ENCODE data around the gene ADAMTS19. TPM values are rescaled to one million over a fixed set of nuclear protein-coding genes. Genes with fewer than 3 reads are reported as not detected.

Gene ADAMTS19
- total RNA-seq, 1 donor from 2014 or later: 0.95 TPM

GRCh38 chr5:129460936-129461710, 1.0 kb downstream of the ADAMTS19 start:
- ATAC-seq: peak; percentile 57
- intact Hi-C loops (cut with DNase I): no loop called here
- no peak for DNase-seq (ENCODE audit: missing footprints)

- DNase-seq (ENCODE audit: missing footprints) (no peak), ATAC-seq (no peak)
- intact Hi-C loops (cut with DNase I): no loop called here
Observed at GRCh38 chr5:129461711-129462332, 1.7 kb downstream of the ADAMTS19 start.

GRCh38 chr5:129465776-129466344, 5.8 kb downstream of the ADAMTS19 start:
- DNase-seq (ENCODE audit: missing footprints): no peak
- intact Hi-C loops (cut with DNase I): no loop called here
- ATAC-seq: peak; percentile 37

- DNase-seq (ENCODE audit: missing footprints) (no peak), ATAC-seq (no peak)
- intact Hi-C loops (cut with DNase I): no loop called here
Observed at GRCh38 chr5:129474544-129474943, 14.4 kb downstream of the ADAMTS19 start.

- no peak for DNase-seq (ENCODE audit: missing footprints)
- no peak for ATAC-seq
- intact Hi-C loops (cut with DNase I): no loop called here
Observed at GRCh38 chr5:129476751-129477150, 16.7 kb downstream of the ADAMTS19 start.

GRCh38 chr5:129477532-129477931, 17.4 kb downstream of the ADAMTS19 start:
- DNase-seq (ENCODE audit: missing footprints) (no peak), ATAC-seq (peak; percentile 85)
- intact Hi-C loops (cut with DNase I): no loop called here

- intact Hi-C loops (cut with DNase I): no loop called here
- ATAC-seq (no peak), DNase-seq (ENCODE audit: missing footprints) (no peak)
Observed at GRCh38 chr5:129481161-129481560, 21.1 kb downstream of the ADAMTS19 start.

- DNase-seq (ENCODE audit: missing footprints) (no peak), ATAC-seq (peak; percentile 89)
- intact Hi-C loops (cut with DNase I): no loop called here
Observed at GRCh38 chr5:129496421-129496820, 36.3 kb downstream of the ADAMTS19 start.

- intact Hi-C loops (cut with DNase I): no loop called here
- no peak for DNase-seq (ENCODE audit: missing footprints)
- peak; percentile 30 for ATAC-seq
Observed at GRCh38 chr5:129496864-129497595, 36.9 kb downstream of the ADAMTS19 start.

- no peak for ATAC-seq
- intact Hi-C loops (cut with DNase I): no loop called here
- DNase-seq (ENCODE audit: missing footprints): no peak
Observed at GRCh38 chr5:129499208-129499852, 39.2 kb downstream of the ADAMTS19 start.

GRCh38 chr5:129500101-129500500, 40.0 kb downstream of the ADAMTS19 start:
- DNase-seq (ENCODE audit: missing footprints): no peak
- intact Hi-C loops (cut with DNase I): no loop called here
- ATAC-seq: no peak

- intact Hi-C loops (cut with DNase I): no loop called here
- no peak for ATAC-seq
- no peak for DNase-seq (ENCODE audit: missing footprints)
Observed at GRCh38 chr5:129506086-129506485, 46.0 kb downstream of the ADAMTS19 start.

- DNase-seq (ENCODE audit: missing footprints): no peak
- intact Hi-C loops (cut with DNase I): no loop called here
- no peak for ATAC-seq
Observed at GRCh38 chr5:129506950-129507349, 46.9 kb downstream of the ADAMTS19 start.

- intact Hi-C loops (cut with DNase I): no loop called here
- ATAC-seq: no peak
- DNase-seq (ENCODE audit: missing footprints): no peak
Observed at GRCh38 chr5:129507527-129507926, 47.4 kb downstream of the ADAMTS19 start.

- intact Hi-C loops (cut with DNase I): no loop called here
- no peak for ATAC-seq
- no peak for DNase-seq (ENCODE audit: missing footprints)
Observed at GRCh38 chr5:129508606-129509005, 48.5 kb downstream of the ADAMTS19 start.

GRCh38 chr5:129509363-129509975, 49.4 kb downstream of the ADAMTS19 start:
- DNase-seq (ENCODE audit: missing footprints) (no peak), ATAC-seq (no peak)
- intact Hi-C loops (cut with DNase I): no loop called here

- DNase-seq (ENCODE audit: missing footprints): no peak
- intact Hi-C loops (cut with DNase I): no loop called here
- ATAC-seq: no peak
Observed at GRCh38 chr5:129511291-129511690, 51.2 kb downstream of the ADAMTS19 start.

- ATAC-seq (no peak), DNase-seq (ENCODE audit: missing footprints) (no peak)
- intact Hi-C loops (cut with DNase I): no loop called here
Observed at GRCh38 chr5:129541051-129541450, 81.0 kb downstream of the ADAMTS19 start.

Measured in Right ventricle myocardium inferior (tissue), 1 donor.